SK-N-SH (cell line): ENCODE measurements around the gene SMIM12.

Source experiments
- CHD2 ChIP-seq: fragments of 150-350 bp; IDR thresholded peaks from 2 replicates; pipeline ENCODE4 v1.6.1; 2018; ENCODE audit warnings: low read length; ENCODE audit not compliant: partially characterized antibody
- EP300 ChIP-seq, 2 experiments: IDR thresholded peaks; 2 replicates each; pipeline versions ENCODE4 v1.4.0 to v1.6.1; 2012; ENCODE audit warnings: borderline replicate concordance in 1 of 2, low read depth in 1 of 2, low read length in 1 of 2
- JUND ChIP-seq: IDR thresholded peaks from 2 replicates; pipeline ENCODE4 v1.4.0; 2012
- NFIC ChIP-seq: IDR thresholded peaks from 2 replicates; pipeline ENCODE4 v1.4.0; 2012; ENCODE audit warnings: borderline replicate concordance
- POLR2AphosphoS5 ChIP-seq: IDR thresholded peaks from 2 replicates; pipeline ENCODE4 v1.6.1; 2012; ENCODE audit warnings: low read depth, low read length
- SIN3A ChIP-seq: IDR thresholded peaks from 2 replicates; pipeline ENCODE4 v1.6.1; 2012; ENCODE audit warnings: low read depth, mild to moderate bottlenecking, low read length, moderate library complexity, borderline replicate concordance
- YY1 ChIP-seq: IDR thresholded peaks from 2 replicates; pipeline ENCODE4 v1.4.0; 2012; ENCODE audit warnings: low read depth, mild to moderate bottlenecking
- TF ChIP-seq, protein P1 (sequence below): fragments of 200-600 bp; sonication (generic); IDR thresholded peaks from 2 replicates; pipeline ENCODE4 v1.6.1; 2017; ENCODE audit warnings: antibody characterized with exemption, mild to moderate bottlenecking, moderate library complexity
- TF ChIP-seq, protein P2 (sequence below): fragments of 150-350 bp; IDR thresholded peaks from 2 replicates; pipeline ENCODE4 v1.6.1; 2017; ENCODE audit warnings: antibody characterized with exemption, low read length, low read depth, borderline replicate concordance
- TF ChIP-seq, protein P3 (sequence below): IDR thresholded peaks from 2 replicates; pipeline ENCODE4 v1.6.1; 2012; ENCODE audit warnings: mild to moderate bottlenecking, low read depth, low read length, moderate library complexity
- TF ChIP-seq, protein P4 (sequence below): IDR thresholded peaks from 2 replicates; pipeline ENCODE4; 2012
- TF ChIP-seq, protein P5 (sequence below): IDR thresholded peaks from 2 replicates; pipeline ENCODE4 v1.4.0; 2012; ENCODE audit warnings: low read depth, borderline replicate concordance
- TF ChIP-seq, protein P6 (sequence below): IDR thresholded peaks from 2 replicates; pipeline ENCODE4 v1.4.0; 2012; ENCODE audit warnings: low read depth, borderline replicate concordance

DNA sequence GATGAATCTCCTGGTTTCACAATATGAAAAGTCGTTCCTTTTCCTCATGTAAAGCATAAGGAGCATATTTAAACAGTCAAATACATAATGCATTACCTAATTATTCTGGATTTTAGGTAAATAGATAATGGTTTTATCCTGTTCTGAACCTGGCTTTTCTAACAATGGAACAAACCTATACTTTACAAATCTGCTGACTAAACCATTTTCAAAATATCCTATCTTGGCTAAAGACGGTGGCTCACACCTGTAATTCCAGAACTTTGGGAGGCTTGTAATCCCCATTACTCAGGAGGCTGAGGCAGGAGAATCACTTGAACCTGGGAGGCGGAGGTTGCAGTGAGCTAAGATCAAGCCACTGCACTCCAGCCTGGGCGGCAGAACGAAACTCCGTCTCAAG is 2.9 kb downstream of the SMIM12 start:
- no peak for TF ChIP-seq YY1
- no peak for TF ChIP-seq SIN3A
- TF ChIP-seq, protein P1, sequence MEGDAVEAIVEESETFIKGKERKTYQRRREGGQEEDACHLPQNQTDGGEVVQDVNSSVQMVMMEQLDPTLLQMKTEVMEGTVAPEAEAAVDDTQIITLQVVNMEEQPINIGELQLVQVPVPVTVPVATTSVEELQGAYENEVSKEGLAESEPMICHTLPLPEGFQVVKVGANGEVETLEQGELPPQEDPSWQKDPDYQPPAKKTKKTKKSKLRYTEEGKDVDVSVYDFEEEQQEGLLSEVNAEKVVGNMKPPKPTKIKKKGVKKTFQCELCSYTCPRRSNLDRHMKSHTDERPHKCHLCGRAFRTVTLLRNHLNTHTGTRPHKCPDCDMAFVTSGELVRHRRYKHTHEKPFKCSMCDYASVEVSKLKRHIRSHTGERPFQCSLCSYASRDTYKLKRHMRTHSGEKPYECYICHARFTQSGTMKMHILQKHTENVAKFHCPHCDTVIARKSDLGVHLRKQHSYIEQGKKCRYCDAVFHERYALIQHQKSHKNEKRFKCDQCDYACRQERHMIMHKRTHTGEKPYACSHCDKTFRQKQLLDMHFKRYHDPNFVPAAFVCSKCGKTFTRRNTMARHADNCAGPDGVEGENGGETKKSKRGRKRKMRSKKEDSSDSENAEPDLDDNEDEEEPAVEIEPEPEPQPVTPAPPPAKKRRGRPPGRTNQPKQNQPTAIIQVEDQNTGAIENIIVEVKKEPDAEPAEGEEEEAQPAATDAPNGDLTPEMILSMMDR: no peak
- TF ChIP-seq, protein P2, sequence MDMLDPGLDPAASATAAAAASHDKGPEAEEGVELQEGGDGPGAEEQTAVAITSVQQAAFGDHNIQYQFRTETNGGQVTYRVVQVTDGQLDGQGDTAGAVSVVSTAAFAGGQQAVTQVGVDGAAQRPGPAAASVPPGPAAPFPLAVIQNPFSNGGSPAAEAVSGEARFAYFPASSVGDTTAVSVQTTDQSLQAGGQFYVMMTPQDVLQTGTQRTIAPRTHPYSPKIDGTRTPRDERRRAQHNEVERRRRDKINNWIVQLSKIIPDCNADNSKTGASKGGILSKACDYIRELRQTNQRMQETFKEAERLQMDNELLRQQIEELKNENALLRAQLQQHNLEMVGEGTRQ: no peak
- no peak for TF ChIP-seq POLR2AphosphoS5
- TF ChIP-seq CHD2: no peak
- no peak for TF ChIP-seq NFIC
- TF ChIP-seq, protein P3, sequence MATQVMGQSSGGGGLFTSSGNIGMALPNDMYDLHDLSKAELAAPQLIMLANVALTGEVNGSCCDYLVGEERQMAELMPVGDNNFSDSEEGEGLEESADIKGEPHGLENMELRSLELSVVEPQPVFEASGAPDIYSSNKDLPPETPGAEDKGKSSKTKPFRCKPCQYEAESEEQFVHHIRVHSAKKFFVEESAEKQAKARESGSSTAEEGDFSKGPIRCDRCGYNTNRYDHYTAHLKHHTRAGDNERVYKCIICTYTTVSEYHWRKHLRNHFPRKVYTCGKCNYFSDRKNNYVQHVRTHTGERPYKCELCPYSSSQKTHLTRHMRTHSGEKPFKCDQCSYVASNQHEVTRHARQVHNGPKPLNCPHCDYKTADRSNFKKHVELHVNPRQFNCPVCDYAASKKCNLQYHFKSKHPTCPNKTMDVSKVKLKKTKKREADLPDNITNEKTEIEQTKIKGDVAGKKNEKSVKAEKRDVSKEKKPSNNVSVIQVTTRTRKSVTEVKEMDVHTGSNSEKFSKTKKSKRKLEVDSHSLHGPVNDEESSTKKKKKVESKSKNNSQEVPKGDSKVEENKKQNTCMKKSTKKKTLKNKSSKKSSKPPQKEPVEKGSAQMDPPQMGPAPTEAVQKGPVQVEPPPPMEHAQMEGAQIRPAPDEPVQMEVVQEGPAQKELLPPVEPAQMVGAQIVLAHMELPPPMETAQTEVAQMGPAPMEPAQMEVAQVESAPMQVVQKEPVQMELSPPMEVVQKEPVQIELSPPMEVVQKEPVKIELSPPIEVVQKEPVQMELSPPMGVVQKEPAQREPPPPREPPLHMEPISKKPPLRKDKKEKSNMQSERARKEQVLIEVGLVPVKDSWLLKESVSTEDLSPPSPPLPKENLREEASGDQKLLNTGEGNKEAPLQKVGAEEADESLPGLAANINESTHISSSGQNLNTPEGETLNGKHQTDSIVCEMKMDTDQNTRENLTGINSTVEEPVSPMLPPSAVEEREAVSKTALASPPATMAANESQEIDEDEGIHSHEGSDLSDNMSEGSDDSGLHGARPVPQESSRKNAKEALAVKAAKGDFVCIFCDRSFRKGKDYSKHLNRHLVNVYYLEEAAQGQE: no peak
- TF ChIP-seq, protein P4, sequence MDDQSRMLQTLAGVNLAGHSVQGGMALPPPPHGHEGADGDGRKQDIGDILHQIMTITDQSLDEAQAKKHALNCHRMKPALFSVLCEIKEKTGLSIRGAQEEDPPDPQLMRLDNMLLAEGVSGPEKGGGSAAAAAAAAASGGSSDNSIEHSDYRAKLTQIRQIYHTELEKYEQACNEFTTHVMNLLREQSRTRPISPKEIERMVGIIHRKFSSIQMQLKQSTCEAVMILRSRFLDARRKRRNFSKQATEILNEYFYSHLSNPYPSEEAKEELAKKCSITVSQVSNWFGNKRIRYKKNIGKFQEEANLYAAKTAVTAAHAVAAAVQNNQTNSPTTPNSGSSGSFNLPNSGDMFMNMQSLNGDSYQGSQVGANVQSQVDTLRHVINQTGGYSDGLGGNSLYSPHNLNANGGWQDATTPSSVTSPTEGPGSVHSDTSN: no peak
- TF ChIP-seq, protein P5, sequence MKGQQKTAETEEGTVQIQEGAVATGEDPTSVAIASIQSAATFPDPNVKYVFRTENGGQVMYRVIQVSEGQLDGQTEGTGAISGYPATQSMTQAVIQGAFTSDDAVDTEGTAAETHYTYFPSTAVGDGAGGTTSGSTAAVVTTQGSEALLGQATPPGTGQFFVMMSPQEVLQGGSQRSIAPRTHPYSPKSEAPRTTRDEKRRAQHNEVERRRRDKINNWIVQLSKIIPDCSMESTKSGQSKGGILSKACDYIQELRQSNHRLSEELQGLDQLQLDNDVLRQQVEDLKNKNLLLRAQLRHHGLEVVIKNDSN: no peak
- TF ChIP-seq, protein P6, sequence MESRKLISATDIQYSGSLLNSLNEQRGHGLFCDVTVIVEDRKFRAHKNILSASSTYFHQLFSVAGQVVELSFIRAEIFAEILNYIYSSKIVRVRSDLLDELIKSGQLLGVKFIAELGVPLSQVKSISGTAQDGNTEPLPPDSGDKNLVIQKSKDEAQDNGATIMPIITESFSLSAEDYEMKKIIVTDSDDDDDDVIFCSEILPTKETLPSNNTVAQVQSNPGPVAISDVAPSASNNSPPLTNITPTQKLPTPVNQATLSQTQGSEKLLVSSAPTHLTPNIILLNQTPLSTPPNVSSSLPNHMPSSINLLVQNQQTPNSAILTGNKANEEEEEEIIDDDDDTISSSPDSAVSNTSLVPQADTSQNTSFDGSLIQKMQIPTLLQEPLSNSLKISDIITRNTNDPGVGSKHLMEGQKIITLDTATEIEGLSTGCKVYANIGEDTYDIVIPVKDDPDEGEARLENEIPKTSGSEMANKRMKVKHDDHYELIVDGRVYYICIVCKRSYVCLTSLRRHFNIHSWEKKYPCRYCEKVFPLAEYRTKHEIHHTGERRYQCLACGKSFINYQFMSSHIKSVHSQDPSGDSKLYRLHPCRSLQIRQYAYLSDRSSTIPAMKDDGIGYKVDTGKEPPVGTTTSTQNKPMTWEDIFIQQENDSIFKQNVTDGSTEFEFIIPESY: no peak
- no peak for TF ChIP-seq JUND
- TF ChIP-seq EP300 (IDR thresholded peaks at IDR 0.05; ENCODE audit: borderline replicate concordance in 1 of 2, low read depth in 1 of 2, low read length in 1 of 2): no peak
